ENCODE measurements around the gene PPP6R1.

PPP6R1 gene

DNA sequence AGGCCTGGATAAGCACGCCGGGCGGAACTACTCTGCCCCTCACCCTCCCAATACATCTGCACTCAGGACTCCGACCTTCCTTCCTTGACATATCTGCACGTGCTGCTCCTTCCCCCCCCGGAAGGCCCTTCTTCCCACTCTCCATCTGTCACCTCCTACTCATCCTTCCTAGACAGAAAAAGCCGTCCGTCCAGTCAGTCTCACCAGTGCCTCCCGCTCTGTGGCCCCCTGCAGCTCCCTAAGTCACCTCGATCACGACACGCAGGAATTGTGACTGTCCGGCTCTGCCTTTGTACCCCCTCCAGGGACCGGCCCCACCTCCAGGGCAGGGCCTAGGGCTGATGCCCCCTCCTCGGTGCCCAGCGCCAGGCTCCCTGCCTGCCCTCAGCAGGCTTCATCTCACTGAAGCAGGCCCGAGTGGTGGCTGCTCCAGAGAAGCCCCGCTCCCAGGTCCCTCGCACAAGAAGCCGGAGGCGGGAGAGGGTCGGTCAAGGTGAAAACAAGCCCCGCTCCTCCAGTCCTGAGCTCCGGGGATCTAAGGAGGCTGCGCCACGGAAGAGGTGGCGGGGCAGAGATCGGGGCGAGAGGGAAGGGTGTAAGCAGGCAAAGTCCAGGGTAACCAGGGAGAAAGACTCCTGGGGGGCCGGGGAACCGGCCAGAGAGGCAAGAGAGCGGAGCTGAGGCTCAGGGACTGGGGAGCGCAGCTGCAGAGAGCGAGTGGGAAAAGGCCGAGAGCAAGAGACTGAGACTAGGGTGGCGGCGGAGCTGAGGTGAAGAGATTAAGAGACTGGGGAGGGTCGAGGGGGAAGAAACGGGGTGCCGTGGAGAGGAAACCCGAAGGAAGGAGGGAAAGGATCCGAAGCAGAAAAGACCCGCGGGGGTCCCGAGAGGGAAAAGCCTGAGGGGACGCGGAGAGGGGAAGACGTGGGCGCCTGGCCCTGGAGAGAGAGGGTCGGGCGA is 1.1 kb downstream of the PPP6R1 start:
- no peak for DNase-seq

DNA sequence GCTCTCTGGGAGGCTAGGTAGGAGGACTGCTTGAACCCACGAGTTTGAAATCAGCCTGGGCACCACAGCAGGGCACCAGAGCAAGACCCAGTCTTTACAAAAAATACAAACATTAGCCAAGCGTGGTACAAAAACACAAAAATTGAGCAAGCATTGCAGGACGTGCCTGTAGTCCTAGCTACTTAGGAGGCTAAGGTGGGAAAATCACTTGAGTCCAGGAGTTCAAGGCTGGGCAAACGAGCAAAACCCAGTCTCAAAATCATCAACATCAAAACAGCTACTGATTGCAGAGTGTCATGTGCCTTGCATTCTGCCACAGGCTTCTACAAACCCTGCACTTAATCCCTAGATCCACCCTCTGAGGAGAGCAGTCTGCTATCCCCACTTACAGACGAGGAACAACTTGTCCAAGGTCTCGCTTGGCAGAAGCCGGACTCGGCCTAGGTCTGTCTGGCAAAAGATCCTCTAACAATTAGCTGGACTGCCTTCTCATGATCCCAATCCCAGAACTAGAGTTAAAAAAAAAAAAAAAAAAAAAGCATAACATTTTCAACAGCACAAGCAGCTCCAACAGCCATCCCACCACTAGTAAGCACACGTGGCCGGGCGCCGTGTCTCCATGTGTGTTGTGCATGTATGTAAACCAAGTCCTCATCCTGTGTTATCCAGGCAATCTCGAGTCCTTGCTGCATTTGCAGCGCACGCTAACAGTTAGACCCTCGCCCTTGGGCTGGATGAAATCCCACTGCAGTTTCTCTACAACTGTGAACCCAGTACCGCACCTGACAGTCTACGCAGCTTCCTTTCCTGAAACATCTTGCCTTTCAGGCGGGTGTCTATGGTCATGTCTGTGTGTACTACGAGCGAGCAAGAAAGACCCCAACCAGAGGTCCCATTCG is 2.0 kb downstream of the PPP6R1 start:
- no peak for DNase-seq

DNA sequence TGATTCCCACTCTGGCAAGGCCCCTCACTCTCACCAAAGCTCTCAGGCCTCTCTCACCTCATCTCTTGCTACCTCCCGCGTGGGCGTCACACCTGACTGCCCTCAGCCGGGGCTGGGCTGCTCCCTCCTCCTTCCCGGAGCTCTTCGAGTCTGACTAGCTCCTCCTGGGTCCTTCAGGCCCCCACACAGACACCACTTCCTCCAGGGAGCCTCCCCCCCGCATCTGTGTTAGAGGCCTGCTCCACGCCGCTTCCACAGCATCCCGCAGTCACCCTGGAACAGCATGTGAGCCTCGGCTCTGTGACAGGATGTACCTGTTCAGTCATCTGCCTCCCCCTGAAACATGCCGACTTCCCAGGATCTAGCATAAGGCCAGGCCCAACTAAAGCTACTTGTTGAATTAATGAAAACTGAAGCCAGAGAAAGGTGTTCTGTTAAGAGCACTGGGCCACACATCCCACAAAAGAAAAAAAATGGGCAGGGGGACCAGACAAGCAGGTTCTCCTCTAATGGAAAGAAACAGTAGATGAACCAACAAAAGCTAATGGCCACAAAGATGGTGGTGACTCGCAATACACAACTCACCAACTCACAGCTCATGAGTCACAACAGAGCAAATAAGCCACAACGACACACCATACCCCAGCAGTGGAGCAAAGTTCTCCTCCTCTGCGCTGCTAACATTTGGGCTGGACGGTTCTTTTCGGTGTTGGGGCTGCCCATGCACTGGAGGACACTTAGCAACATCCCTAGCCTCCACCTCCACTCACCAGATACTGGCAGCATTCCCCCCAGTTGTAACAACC is 3.0 kb downstream of the PPP6R1 start:
- DNase-seq: no peak

GRCh38 chr19:55254625-55254977 is 4.2 kb downstream of the PPP6R1 start:
- no peak for DNase-seq

DNA sequence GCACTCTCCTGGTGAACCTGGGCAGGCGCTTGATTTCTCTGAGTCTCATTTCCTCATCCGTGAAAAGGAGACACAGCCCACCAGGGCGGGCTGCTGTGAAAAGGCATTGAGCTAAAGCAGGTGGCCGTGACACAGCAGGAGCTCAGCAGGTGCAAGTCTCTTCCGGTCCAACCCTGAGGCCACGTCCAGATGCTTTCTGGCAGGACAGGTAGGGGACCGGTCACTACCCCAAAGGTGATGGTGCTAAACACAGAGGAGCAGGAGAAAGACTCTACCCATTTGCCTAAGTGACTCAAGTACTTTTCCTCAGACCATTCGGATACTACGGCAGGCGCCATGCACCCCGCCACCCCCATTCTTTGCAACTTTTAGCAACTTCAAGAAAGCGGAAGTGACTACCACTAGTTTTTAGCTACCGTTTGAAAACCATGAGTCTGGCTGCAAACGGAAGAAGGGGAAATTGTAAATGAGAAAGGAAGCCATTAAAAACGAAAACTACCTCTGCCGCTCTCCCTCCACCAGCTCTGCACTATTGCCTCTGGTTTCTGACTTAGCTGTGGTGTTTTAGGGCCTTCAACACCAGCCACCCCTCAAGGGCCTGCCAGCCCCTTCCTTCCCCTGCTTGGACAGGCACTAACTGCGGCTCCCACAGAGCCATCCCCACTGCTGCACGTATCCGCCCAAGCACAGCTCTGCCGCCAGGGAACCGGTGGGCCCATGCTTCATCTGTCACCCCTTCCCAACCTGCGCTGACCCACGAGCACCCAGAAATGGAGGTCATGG is 4.8 kb downstream of the PPP6R1 start:
- peak; percentile 53 for DNase-seq

DNA sequence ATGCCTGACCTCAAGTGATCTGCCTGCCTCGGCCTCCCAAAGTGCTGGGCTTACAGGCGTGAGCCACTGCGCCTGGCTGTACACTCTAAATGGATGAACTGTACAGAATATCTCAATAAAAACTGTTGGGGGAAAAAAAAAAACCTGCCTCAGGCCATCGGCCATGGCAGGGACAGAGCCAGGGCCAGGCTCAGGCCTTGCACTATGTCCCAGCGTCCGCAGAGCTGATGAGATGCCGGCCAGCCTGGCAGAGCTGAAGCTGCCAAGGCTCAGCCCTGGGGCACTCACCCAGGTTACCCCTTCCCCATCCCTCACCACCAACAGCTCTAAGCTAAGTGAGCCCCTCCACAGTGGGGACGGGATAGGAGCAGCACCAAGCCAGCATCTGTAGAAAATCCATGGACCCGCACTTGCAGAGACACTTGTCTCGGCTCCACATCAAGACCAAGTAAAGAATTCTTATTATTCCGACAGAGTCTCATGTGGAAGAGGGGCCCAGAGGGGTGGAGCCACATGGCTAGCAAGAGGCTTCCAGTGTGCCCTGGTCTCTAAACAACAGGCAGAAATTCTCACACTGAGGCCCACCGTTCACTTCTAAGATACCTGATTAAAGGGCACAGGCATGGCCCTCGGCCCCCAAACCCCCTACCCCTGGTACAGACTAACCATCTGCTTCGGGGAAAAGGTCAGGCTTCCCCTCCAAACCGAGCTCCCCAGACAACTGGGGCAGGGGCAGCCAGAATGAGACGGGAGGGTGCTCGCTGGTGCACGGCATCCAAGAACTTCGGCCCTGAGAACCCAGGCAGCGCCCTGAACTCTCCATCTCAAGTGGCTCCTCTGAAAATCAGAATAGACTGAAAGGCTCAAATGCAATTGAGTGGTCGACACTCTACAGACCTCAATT is 5.8 kb downstream of the PPP6R1 start:
- DNase-seq: no peak

DNA sequence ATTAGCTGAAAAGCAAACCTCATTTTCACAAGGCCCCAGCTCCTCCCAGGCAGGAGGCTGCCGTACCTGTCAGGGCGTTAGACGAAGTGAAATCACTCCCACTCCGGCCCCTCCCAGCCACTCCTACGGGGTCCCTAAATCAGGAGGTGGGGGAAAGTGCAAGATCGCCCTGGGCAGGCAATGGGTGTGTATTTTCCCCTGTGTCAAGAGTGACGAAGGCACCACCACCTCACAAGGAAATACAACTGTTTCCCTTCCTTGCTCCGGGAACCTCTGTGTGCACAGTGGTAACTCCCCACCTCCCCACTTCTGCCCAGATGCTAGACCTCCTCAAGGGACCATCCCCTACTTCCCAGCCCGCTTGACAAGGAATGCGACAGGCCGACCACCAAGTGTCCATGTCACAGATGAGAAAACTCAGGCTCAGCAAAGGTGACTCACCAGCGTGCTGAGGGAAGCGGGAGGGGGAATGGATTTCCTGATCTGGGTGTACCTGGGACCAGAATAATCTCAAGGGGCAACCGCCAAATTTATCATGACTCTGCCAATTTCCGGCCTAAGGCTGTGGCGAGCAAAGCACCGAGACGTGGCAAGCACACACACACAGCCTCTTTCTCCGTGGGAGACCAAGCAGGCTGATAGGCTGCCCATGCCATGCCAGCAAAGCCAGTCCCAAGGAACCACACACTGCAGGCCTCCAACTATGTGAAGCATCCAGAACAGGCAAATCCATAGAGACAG is 7.3 kb downstream of the PPP6R1 start:
- DNase-seq: no peak

DNA sequence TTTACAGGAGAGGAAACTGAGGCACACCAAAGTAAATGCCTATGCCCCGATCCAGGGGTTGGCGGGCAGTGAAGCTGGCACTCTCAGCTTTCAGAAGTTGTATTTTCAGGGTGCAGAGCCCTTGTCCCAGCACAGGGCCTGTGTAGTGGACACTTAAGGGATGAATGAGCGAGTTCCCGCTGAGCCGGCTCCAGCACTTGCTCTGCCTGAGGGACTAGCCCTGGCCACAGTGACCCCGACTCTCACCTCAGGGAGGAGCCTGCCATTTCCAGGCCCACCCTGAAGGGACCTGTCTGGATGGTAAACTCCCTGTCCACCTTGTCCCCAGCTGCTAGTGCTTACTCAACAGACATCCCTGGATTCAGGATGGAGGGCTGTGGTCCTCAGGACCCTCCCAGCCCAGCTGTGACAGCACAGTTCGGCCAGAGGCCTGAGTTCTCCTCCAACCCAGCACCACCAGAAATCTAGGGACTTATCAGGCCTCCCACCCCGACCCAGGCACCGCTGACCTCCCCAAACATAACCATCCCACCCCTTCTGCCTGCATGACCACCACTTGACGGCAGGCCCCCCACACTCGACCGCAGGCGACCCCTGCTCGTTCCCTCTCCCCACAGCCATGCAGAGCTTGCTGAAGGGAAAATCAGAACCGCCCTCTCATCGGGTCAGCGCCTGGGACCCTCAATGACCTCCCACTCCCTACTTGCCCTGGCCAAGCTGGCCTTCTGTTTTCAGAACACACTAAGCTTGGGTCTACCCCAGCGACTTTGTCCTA is 8.4 kb downstream of the PPP6R1 start:
- no peak for DNase-seq

GRCh38 chr19:55249841-55250240 is 9.0 kb downstream of the PPP6R1 start:
- no peak for DNase-seq

GRCh38 chr19:55248704-55249103 is 10.1 kb downstream of the PPP6R1 start:
- DNase-seq: no peak

GRCh38 chr19:55248166-55248675 is 10.6 kb downstream of the PPP6R1 start:
- no peak for DNase-seq

DNA sequence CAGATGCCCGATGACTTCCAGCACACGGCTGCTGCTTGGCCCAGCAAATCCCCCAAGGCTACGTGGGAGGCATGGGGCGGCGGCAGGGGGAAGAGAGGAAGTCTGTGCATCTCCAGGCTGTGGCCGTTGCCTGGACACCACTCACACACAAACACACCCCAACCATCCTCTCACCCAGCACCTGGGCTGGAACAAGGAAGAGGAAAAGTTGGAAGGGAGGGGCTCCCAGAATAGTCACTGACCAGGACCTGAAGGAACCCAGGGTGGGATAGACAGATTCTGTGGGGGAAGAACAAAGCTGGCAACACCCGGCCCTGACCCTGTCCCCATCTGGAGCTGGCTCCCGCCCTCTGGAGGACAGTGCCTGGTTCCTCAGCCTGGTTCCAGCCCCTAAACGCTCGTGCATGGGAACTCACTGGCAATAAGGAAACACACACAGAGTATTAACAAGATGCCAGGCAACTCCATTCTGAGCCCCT is 11.2 kb downstream of the PPP6R1 start:
- no peak for DNase-seq

GRCh38 chr19:55246462-55247451 is 12.1 kb downstream of the PPP6R1 start:
- DNase-seq: no peak

- no peak for DNase-seq
Observed at GRCh38 chr19:55245236-55245904, 13.4 kb downstream of the PPP6R1 start.

- no peak for DNase-seq
Observed at GRCh38 chr19:55244004-55244680, 14.7 kb downstream of the PPP6R1 start.

DNA sequence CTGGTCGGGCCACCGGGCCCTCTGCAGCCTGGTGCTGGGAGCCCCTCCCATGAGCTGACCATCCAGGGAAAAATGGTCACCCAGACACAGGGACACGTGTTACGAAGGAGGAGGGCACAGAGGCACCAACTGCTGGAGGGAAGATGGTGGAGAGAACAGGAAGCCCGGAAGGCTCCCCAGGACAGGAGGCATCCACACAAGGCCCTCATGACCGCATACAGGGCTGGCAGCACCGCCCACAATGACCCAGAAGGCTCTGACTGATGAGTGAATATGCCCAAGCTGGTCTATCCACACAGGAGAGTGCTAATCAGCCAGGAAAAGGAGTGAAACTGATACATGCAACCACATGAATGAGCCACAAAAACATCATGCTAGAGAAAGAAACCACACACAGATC is 16.3 kb downstream of the PPP6R1 start:
- DNase-seq: no peak
